Nephron (organoid): ENCODE results near the gene COMMD4.
"Not testable (repeated sequence)": the region's sequence is repeated elsewhere in the genome, so short reads cannot be mapped to it uniquely, and the experiment has no call there.

Experiments used
- H3K27ac Mint-ChIP-seq, 3 experiments: 2 replicates each; pipeline ENCODE4 v1.8.0; 2020; ENCODE audit warnings: mixed read lengths in 3 of 3, mild to moderate bottlenecking in 2 of 3, moderate library complexity in 1 of 3
- H3K27me3 Mint-ChIP-seq: 2 replicates; pipeline ENCODE4 v1.8.0; 2021; ENCODE audit warnings: low read depth, mild to moderate bottlenecking, moderate library complexity, mixed read lengths
- H3K36me3 Mint-ChIP-seq: 2 replicates; pipeline ENCODE4 v1.8.0; 2020; ENCODE audit warnings: low read depth, mixed read lengths
- H3K4me1 Mint-ChIP-seq: 2 replicates; pipeline ENCODE4 v1.8.0; 2020; ENCODE audit warnings: mixed read lengths
- H3K4me3 Mint-ChIP-seq, 3 experiments: 2 replicates each; pipeline ENCODE4 v1.8.0; 2020; ENCODE audit warnings: mild to moderate bottlenecking in 3 of 3, mixed read lengths in 3 of 3, moderate library complexity in 2 of 3
- H3K9me3 Mint-ChIP-seq: 2 replicates; pipeline ENCODE4 v1.8.0; 2020; ENCODE audit warnings: mixed read lengths
- TF ChIP-seq, protein P1 (sequence below), 3 experiments: fragments of 200-600 bp; sonication (generic); IDR thresholded peaks; one replicate each; pipeline ENCODE4 v1.5.0; 2021; ENCODE audit warnings: antibody characterized with exemption in 3 of 3; ENCODE audit not compliant: unreplicated experiment in 3 of 3

The COMMD4 gene

DNA sequence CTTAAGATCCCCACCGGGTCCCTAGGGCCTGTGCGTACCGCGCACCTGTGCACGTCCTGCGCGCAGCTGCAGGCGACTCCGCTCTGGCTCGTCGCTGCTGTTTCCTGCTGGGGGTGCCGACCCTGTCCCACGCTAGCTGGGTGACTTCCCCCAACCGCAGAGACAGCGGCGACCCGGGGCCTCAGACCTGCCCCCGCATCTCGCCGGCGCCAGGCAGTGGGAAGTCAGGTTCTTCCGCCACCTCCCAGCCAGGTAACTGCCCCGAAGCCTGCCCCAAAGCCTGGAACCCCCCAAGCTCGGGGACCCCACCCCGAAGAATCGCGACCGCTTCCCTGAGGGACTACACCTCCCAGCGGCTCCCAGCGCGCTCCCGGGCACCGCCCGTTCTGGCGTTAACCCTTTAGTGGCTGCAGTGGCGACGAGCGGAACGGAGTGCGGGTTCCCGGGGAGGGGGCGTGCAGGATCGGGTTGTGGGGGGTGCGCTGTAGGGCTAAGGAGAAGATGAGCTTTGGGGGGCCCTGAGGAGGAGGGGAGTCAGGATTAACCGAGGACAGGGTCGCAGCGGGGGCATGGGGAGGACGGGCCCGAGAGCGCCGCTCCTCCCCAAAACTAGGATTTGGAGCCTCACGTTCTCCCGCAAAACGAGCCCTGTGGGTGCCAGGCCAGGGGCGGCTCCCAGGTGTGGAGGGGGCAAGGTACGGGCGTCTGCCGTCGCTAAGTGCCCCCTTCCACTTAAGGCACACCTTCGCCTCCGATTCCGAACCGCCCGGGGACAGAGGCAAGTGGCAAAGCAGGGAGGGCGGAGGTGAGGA, 11.6 kb downstream of the COMMD4 start:
- peaks cover 21% of the 10 kb centered on the region for H3K27me3 Mint-ChIP-seq
- TF ChIP-seq, protein P1, sequence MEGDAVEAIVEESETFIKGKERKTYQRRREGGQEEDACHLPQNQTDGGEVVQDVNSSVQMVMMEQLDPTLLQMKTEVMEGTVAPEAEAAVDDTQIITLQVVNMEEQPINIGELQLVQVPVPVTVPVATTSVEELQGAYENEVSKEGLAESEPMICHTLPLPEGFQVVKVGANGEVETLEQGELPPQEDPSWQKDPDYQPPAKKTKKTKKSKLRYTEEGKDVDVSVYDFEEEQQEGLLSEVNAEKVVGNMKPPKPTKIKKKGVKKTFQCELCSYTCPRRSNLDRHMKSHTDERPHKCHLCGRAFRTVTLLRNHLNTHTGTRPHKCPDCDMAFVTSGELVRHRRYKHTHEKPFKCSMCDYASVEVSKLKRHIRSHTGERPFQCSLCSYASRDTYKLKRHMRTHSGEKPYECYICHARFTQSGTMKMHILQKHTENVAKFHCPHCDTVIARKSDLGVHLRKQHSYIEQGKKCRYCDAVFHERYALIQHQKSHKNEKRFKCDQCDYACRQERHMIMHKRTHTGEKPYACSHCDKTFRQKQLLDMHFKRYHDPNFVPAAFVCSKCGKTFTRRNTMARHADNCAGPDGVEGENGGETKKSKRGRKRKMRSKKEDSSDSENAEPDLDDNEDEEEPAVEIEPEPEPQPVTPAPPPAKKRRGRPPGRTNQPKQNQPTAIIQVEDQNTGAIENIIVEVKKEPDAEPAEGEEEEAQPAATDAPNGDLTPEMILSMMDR (IDR thresholded peaks at IDR 0.05; ENCODE audit: unreplicated experiment in 3 of 3), result no peak
- H3K4me3 Mint-ChIP-seq, result peak overlapping the region; percentile 94 to 98 (median 96)
- no peaks in the 10 kb centered on the region for H3K36me3 Mint-ChIP-seq
- no peaks in the 10 kb centered on the region for H3K9me3 Mint-ChIP-seq
- H3K4me1 Mint-ChIP-seq, result no peaks in the 10 kb centered on the region
- peak overlapping the region in 2 of 3 experiments; percentile 19 to 37 for H3K27ac Mint-ChIP-seq

DNA sequence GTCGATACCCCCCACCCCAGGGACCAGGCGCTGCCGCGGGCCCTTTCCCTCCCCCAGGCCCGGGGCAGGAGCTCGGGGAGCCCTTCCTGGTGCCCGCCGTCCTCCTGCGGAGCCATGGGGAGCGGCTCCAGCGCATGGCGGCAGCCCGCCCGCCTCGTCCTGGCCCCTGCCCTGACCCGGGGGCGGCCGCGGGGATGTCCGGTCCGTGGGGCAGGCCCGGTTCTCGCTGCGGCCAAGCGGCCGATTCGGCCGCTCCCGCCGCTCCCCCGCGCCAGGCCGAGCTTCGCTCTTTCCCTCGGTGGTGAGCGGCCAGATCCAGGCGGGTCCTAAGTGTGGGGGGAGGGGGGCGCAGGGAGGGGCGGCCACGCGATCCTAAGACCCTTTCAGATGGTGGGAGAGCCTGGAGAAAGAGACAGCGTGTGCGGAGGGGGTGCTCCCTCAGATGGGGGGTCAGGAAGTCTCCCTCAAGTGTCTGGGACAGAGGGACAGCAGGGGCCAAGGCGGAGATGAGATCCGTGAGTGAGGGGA, 12.2 kb downstream of the COMMD4 start:
- Mint-ChIP-seq H3K36me3 (no peaks in the 10 kb centered on the region), H3K27ac (peak overlapping the region in 2 of 3 experiments; percentile 13 to 69), H3K4me1 (no peaks in the 10 kb centered on the region), H3K27me3 (peaks cover 21% of the 10 kb centered on the region), H3K4me3 (peak overlapping the region; percentile 94 to 98 (median 96)), H3K9me3 (no peaks in the 10 kb centered on the region)
- TF ChIP-seq, protein P1 (IDR thresholded peaks at IDR 0.05; ENCODE audit: unreplicated experiment in 3 of 3), result no peak

DNA sequence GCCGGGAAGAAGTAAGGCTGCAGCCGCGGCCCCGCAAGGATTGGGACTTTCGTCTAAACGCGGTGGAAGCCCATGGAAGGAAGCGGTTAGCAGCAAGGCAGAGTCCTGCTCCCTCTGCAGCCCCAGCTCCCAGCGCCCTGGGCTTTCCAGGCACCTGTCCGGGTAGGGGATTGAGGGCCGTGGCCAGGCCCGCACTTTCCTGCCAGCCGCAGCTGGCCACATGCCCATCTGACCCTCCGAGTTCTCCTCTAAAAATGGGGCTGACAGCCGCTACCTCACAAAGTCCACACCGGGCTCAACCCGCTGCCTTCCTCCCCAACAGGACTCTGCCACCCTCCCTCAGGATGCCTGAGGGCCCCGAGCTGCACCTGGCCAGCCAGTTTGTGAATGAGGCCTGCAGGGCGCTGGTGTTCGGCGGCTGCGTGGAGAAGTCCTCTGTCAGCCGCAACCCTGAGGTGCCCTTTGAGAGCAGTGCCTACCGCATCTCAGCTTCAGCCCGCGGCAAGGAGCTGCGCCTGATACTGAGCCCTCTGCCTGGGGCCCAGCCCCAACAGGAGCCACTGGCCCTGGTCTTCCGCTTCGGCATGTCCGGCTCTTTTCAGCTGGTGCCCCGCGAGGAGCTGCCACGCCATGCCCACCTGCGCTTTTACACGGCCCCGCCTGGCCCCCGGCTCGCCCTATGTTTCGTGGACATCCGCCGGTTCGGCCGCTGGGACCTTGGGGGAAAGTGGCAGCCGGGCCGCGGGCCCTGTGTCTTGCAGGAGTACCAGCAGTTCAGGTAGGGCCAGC, 12.9 kb downstream of the COMMD4 start:
- peak overlapping the region; percentile 86 to 92 (median 92) for H3K4me3 Mint-ChIP-seq
- H3K9me3 Mint-ChIP-seq, result no peaks in the 10 kb centered on the region
- peak overlapping the region in 2 of 3 experiments; percentile 13 to 69 for H3K27ac Mint-ChIP-seq
- H3K27me3 Mint-ChIP-seq, result peaks cover 21% of the 10 kb centered on the region
- no peaks in the 10 kb centered on the region for H3K4me1 Mint-ChIP-seq
- H3K36me3 Mint-ChIP-seq, result no peaks in the 10 kb centered on the region
- TF ChIP-seq, protein P1 (IDR thresholded peaks at IDR 0.05; ENCODE audit: unreplicated experiment in 3 of 3), result no peak

DNA sequence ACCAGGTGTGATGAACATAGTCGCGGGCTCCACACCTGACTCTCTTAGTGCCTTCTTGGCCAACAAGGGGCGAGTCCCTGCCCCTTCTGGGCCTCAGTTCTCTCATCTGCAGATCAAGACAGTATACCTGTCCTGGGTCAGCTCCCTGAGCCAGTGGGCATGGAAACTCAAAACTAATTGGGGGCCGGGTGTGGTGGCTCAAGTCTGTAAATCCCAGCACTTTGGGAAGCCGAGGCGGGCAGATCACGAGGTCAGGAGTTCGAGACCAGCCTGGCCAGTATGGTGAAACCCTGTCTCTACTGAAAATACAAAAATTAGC, 13.4 kb downstream of the COMMD4 start:
- H3K27me3 Mint-ChIP-seq, result peaks cover 21% of the 10 kb centered on the region
- not testable (repeated sequence) for H3K27ac Mint-ChIP-seq, H3K36me3 Mint-ChIP-seq, H3K9me3 Mint-ChIP-seq, H3K4me1 Mint-ChIP-seq
- peak overlapping the region; percentile 86 to 92 (median 92) for H3K4me3 Mint-ChIP-seq

DNA sequence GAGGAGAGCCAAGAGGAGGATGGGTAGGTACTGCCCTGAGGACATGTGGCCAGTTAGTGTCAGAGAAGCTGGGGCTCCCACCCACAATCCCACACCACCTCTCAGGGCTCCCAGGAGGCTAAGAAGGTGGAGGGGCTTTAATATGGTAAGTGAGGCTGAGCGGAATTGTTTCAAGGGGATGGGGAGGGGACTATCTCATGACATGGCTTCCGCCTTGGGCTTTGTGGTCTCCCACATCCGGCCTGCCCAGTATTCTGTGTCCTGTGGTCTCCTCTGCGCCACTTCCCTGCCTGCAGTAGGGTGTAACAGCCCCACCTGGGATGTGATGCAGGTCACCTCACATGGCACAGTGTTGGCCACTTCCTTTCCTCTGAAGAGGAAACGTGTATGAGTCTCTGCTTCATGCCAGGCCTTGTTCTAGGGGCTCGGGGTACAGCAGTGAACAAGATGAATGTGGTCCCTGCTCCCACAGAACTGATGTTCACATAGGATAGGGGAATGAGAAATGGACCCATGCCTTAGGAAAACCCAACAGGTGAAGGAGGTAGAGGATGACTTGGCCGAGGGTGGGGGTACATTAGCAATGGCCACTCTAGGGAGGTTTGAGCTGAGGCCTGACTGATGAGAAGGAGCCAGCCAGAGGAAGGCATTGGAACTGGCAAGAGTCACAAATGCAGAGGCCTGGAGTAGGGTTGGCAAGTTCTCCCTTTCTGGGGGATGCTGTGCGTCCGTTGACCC, 14.2 kb downstream of the COMMD4 start:
- TF ChIP-seq, protein P1 (IDR thresholded peaks at IDR 0.05; ENCODE audit: unreplicated experiment in 3 of 3), result no peak
- peaks cover 5% of the 10 kb centered on the region for H3K36me3 Mint-ChIP-seq
- H3K4me3 Mint-ChIP-seq, result peak overlapping the region; percentile 60 to 82 (median 68)
- no peaks in the 10 kb centered on the region for H3K4me1 Mint-ChIP-seq
- peaks cover 21% of the 10 kb centered on the region for H3K27me3 Mint-ChIP-seq
- H3K9me3 Mint-ChIP-seq, result no peaks in the 10 kb centered on the region
- H3K27ac Mint-ChIP-seq, result no peak overlapping the region
